Midbrain (tissue), 1 donor: Measurements from ENCODE around the gene LRP1-AS.

Source experiments
- DNase-seq: peaks from one replicate; lab custom pipeline; 2025; lab: John Stamatoyannopoulos, UW

LRP1-AS gene

DNA sequence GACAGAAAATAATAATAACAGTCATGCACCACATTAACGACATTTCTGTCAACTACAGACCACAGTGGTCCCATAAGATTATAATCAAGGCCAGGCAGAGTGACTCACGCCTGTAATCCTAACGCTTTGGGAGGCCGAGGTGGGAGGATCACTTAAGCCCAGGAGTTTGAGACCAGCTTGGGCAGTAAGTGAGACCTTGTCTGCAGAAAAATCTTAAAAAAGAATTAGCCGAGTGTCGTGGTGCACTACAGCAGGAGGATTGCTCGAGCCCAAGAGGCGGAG, 49.9 kb downstream of the LRP1-AS start:
- DNase-seq = no peak

- no peak for DNase-seq
Measured at GRCh38 chr12:57096748-57097553, 50.5 kb downstream of the LRP1-AS start.

GRCh38 chr12:57096099-57096572, 51.3 kb downstream of the LRP1-AS start:
- DNase-seq = no peak

DNA sequence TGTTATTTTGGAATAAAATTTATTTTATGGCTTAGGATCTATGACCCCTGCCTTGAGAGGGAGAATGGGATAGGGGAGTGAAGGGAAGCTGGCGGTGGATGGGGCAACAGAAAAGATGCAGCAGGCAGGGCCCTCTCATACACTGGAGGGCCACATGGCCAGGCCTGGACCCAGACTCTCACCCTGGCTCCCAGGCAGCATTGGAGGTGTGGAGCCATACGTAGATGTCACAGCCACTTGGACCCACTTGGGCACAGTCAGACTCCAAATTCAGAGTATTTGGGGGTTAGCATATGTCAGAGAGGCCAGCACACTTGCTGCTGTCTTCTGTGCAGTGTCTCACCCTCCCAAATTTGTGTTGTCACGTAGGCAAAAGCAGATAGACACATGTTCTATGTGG, 52.0 kb downstream of the LRP1-AS start:
- DNase-seq = no peak
